SU-DHL-6 (cell line): ENCODE results near the gene DPM3.

Experiments used
- H2AFZ ChIP-seq: fragments of 200-600 bp; sonication (generic); 2 replicates; pipeline ENCODE4 v1.6.1; 2014; ENCODE audit warnings: low read depth, mild to moderate bottlenecking, moderate library complexity, mixed read lengths, antibody characterized with exemption, low read length; ENCODE audit not compliant: severe bottlenecking
- H3F3A ChIP-seq: fragments of 200-600 bp; shearing (Covaris generic); 2 replicates; pipeline ENCODE4 v1.6.0; 2016; ENCODE audit warnings: antibody characterized with exemption, mild to moderate bottlenecking; ENCODE audit not compliant: insufficient read depth
- H3K27ac ChIP-seq: fragments of 200-600 bp; sonication (generic); 2 replicates; pipeline ENCODE4 v1.5.1; 2016; ENCODE audit warnings: low read depth, mild to moderate bottlenecking, low read length, moderate library complexity, mixed read lengths
- H3K27me3 ChIP-seq: fragments of 200-600 bp; sonication (generic), shearing (Covaris generic); 2 replicates; pipeline ENCODE4 v1.6.0; 2014; ENCODE audit warnings: mild to moderate bottlenecking, low read length
- H3K36me3 ChIP-seq: fragments of 200-600 bp; sonication (generic); 2 replicates; pipeline ENCODE4 v1.6.1; 2014; ENCODE audit warnings: mild to moderate bottlenecking, low read length, mixed read lengths
- H3K4me2 ChIP-seq: fragments of 300-600, 200-600 bp; shearing (Covaris generic), sonication (generic); 2 replicates; pipeline ENCODE4 v1.6.0; 2014; ENCODE audit warnings: low read length, low read depth, mild to moderate bottlenecking; ENCODE audit not compliant: poor library complexity, severe bottlenecking
- H3K4me3 ChIP-seq: fragments of 200-600 bp; sonication (generic); 2 replicates; pipeline ENCODE4 v1.5.1; 2014; ENCODE audit warnings: antibody characterized with exemption, low read length, mild to moderate bottlenecking, mixed read lengths; ENCODE audit not compliant: insufficient read depth, poor library complexity, severe bottlenecking
- H3K79me2 ChIP-seq: fragments of 200-600 bp; sonication (generic); 2 replicates; pipeline ENCODE4 v1.6.1; 2014; ENCODE audit warnings: mild to moderate bottlenecking, low read length, moderate library complexity; ENCODE audit not compliant: insufficient read depth
- H3K9ac ChIP-seq: fragments of 200-600 bp; sonication (generic); 2 replicates; pipeline ENCODE4 v1.7.0; 2014; ENCODE audit warnings: mild to moderate bottlenecking, low read length
- H3K9me2 ChIP-seq: fragments of 200-600 bp; sonication (generic); replicated peaks from 2 replicates; pipeline ENCODE4 v1.6.1; 2014; ENCODE audit warnings: low read length; ENCODE audit not compliant: insufficient read depth
- H3K9me3 ChIP-seq: fragments of 200-600 bp; sonication (generic); 2 replicates; pipeline ENCODE4 v1.6.1; 2014; ENCODE audit warnings: low read length, mixed read lengths; ENCODE audit not compliant: insufficient read depth
- H4K20me1 ChIP-seq: fragments of 200-600 bp; sonication (generic); 2 replicates; pipeline ENCODE4 v1.6.1; 2014; ENCODE audit warnings: low read depth, mild to moderate bottlenecking, antibody characterized with exemption, low read length, moderate library complexity, mixed read lengths
- EZH2phosphoT487 ChIP-seq: fragments of 200-600 bp; sonication (generic), shearing (Covaris generic); conservative IDR thresholded peaks from 2 replicates; pipeline ENCODE4 v1.6.1; 2018; ENCODE audit warnings: mild to moderate bottlenecking, antibody characterized with exemption, low read length, moderate library complexity, mixed read lengths
- TF ChIP-seq, protein P1 (sequence below): fragments of 200-600 bp; sonication (generic); IDR thresholded peaks from one replicate; pipeline ENCODE4 v1.5.1; 2017; ENCODE audit warnings: antibody characterized with exemption, mild to moderate bottlenecking, low read length, moderate library complexity; ENCODE audit not compliant: insufficient read depth, poor library complexity, severe bottlenecking

DPM3 gene

DNA sequence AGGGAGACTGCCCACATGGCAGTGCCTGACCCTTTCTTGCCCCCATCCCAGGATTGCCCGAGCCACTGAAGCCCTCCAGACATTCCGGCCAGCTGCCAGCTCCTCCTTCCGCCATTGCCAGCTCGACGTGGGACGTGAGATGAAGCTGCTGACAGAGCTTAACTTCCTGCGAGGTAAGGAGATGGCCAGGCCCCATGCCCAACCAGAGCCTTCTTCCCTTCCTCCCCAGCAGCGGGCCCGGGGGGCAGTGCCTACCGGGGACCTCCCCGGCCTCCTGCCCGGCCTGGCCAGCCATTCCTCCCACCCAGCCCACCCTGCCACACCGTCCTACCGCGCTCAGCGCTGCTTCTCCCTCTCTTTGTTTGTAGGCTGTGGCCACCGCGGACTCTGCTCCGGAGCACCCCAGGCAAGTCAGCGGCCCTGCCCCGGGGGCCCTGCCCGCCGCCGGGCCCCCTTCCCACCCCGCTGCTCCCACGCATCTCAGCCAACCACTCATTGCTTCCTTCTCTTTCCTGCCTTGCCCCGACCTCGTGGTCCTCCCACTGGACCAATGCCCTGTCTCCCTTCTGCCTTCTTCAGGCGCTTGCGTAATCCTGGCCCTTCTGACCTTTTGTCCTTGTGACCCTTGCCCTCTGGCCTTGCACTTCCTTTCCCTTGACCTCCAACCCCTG lies 38.2 kb upstream of the DPM3 start:
- H3K27me3 ChIP-seq: no peaks in the 10 kb centered on the region
- H2AFZ ChIP-seq: no peak overlapping the region
- no peak overlapping the region for H3K27ac ChIP-seq

GRCh38 chr1:155177918-155178281 lies 37.6 kb upstream of the DPM3 start:
- Histone ChIP-seq H3K27me3 (no peaks in the 10 kb centered on the region), H2AFZ (no peak overlapping the region), H3K27ac (no peak overlapping the region), H3K36me3 (no peaks in the 10 kb centered on the region), H3K4me3 (no peak overlapping the region), H3K9ac (no peak overlapping the region), H3K4me2 (no peak overlapping the region), H3K9me3 (no peaks in the 10 kb centered on the region), H3F3A (peaks cover 7% of the 10 kb centered on the region), H4K20me1 (no peaks in the 10 kb centered on the region), H3K79me2 (peaks cover 2% of the 10 kb centered on the region; the same call in 1 of the 2 replicates), H3K9me2 (no peaks in the 10 kb centered on the region)
- TF ChIP-seq, protein P1, sequence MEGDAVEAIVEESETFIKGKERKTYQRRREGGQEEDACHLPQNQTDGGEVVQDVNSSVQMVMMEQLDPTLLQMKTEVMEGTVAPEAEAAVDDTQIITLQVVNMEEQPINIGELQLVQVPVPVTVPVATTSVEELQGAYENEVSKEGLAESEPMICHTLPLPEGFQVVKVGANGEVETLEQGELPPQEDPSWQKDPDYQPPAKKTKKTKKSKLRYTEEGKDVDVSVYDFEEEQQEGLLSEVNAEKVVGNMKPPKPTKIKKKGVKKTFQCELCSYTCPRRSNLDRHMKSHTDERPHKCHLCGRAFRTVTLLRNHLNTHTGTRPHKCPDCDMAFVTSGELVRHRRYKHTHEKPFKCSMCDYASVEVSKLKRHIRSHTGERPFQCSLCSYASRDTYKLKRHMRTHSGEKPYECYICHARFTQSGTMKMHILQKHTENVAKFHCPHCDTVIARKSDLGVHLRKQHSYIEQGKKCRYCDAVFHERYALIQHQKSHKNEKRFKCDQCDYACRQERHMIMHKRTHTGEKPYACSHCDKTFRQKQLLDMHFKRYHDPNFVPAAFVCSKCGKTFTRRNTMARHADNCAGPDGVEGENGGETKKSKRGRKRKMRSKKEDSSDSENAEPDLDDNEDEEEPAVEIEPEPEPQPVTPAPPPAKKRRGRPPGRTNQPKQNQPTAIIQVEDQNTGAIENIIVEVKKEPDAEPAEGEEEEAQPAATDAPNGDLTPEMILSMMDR: no peak
- TF ChIP-seq EZH2phosphoT487: no peak

More for the DNA sequence above, 38.2 kb upstream of the DPM3 start:
- no peak overlapping the region for H3K4me2 ChIP-seq
- H3K9me2 ChIP-seq: no peaks in the 10 kb centered on the region
- no peak overlapping the region for H3K9ac ChIP-seq
- H3K79me2 ChIP-seq: no peaks in the 10 kb centered on the region
- no peak for TF ChIP-seq EZH2phosphoT487
- TF ChIP-seq, protein P1: no peak
- H3F3A ChIP-seq: peaks cover 7% of the 10 kb centered on the region
- no peaks in the 10 kb centered on the region for H3K36me3 ChIP-seq
- H3K4me3 ChIP-seq: no peak overlapping the region
- H3K9me3 ChIP-seq: no peaks in the 10 kb centered on the region
- no peaks in the 10 kb centered on the region for H4K20me1 ChIP-seq

GRCh38 chr1:155177192-155177917 lies 37.0 kb upstream of the DPM3 start:
- peaks cover 7% of the 10 kb centered on the region for H3F3A ChIP-seq
- no peak overlapping the region for H3K4me2 ChIP-seq
- no peak overlapping the region for H3K27ac ChIP-seq
- peaks cover 7% of the 10 kb centered on the region for H3K79me2 ChIP-seq
- H3K9me3 ChIP-seq: no peaks in the 10 kb centered on the region
- no peaks in the 10 kb centered on the region for H3K9me2 ChIP-seq
- H3K27me3 ChIP-seq: no peaks in the 10 kb centered on the region
- H3K4me3 ChIP-seq: no peak overlapping the region
- H4K20me1 ChIP-seq: no peaks in the 10 kb centered on the region
- no peak overlapping the region for H2AFZ ChIP-seq
- TF ChIP-seq, protein P1: no peak
- TF ChIP-seq EZH2phosphoT487: no peak
- H3K36me3 ChIP-seq: no peaks in the 10 kb centered on the region
- H3K9ac ChIP-seq: no peak overlapping the region
